Lower lobe of right lung (tissue), 2 donors: ENCODE data around the gene FAXC. TPM values are rescaled to one million over a fixed set of nuclear protein-coding genes. Genes with fewer than 3 reads are reported as not detected.

Experiments used
- ATAC-seq, 2 donors: fragments of 200-7000 bp; cut with Tn5 transposase; one replicate each; pipeline ENCODE4 v1.9.1; 2020 to 2022; ENCODE audit warnings: mild to moderate bottlenecking in 2 of 2, moderate library complexity in 2 of 2
- DNase-seq: peaks from one replicate; pipeline ENCODE4 v3.0.0-alpha.2; 2020
- H3K27ac ChIP-seq: fragments of 200-600 bp; one replicate; pipeline ENCODE4 v1.8.0; 2022
- H3K27me3 ChIP-seq: fragments of 200-600 bp; one replicate; pipeline ENCODE4 v1.8.0; 2022; ENCODE audit warnings: low read depth
- H3K36me3 ChIP-seq: fragments of 200-600 bp; one replicate; pipeline ENCODE4 v1.8.0; 2022; ENCODE audit warnings: mild to moderate bottlenecking
- H3K4me1 ChIP-seq: fragments of 200-600 bp; one replicate; pipeline ENCODE4 v1.8.0; 2022
- H3K4me3 ChIP-seq: fragments of 200-600 bp; one replicate; pipeline ENCODE4 v1.8.0; 2022; ENCODE audit warnings: mild to moderate bottlenecking
- H3K9me3 ChIP-seq: fragments of 200-600 bp; one replicate; pipeline ENCODE4 v1.8.0; 2022
- CTCF ChIP-seq: fragments of 200-600 bp; IDR thresholded peaks from one replicate; pipeline ENCODE4 v1.8.0; 2022; ENCODE audit warnings: antibody characterized with exemption, mild to moderate bottlenecking
- intact Hi-C: fragments of 100-400 bp; cut with DNase I; formaldehyde crosslinking; loops from one replicate; pipeline ENCODE4 v1.11.0; 2022
- total RNA-seq: library from RNA; stranded (reverse); fragmentation: NEBNext Ultra II Directional; extraction: Animal tissue kit (Norgen Biotek cat#: 25700); gene quantifications from one replicate; pipeline ENCODE4 v1.2.1, GENCODE V29; 2021
- donor health status: DM: no; HTN: yes; CAD: no; lungs with severe emphysema.

The FAXC gene
- total RNA-seq, 1 donor from 2014 or later, result 4.3 TPM

GRCh38 chr6:99359800-99360199 is 10.3 kb upstream of the FAXC start:
- H3K9me3 ChIP-seq, result no peaks in the 10 kb centered on the region
- no peaks in the 10 kb centered on the region for H3K4me1 ChIP-seq
- no peak for TF ChIP-seq CTCF
- intact Hi-C loops, result no loop called here
- no peaks in the 10 kb centered on the region for H3K27me3 ChIP-seq
- DNase-seq, result no peak
- no peak overlapping the region for H3K4me3 ChIP-seq
- no peak overlapping the region for H3K27ac ChIP-seq
- ATAC-seq, result no peak
- H3K36me3 ChIP-seq, result no peaks in the 10 kb centered on the region

DNA sequence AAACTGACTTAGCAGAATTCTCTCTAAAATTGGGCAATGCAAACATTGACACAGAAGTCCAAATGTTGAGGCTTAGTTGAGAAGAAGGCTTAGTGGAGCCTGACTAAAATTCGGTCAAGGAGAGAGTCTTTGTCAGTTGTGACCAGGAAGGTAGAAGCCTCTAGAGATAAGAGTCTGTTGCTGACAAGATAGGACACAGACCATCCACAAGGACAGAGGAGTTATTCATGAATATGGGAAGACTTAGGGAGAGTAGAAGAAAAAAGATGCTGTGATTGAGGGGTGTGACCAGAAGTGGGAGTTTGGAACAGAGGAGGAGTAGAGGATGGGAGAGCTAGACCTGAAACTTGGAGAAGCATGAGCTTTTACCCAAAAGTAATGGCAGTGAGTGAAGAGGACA is 7.2 kb upstream of the FAXC start:
- no peaks in the 10 kb centered on the region for H3K36me3 ChIP-seq
- intact Hi-C loops, result no loop called here
- no peak overlapping the region for H3K27ac ChIP-seq
- no peak for TF ChIP-seq CTCF
- no peak overlapping the region for H3K4me3 ChIP-seq
- no peak for DNase-seq
- no peak for ATAC-seq
- no peaks in the 10 kb centered on the region for H3K9me3 ChIP-seq
- peaks cover 7% of the 10 kb centered on the region for H3K27me3 ChIP-seq
- no peaks in the 10 kb centered on the region for H3K4me1 ChIP-seq

- H3K4me3 ChIP-seq, result no peak overlapping the region
- ATAC-seq, result no peak
- intact Hi-C loops, result no loop called here
- no peak for TF ChIP-seq CTCF
- no peaks in the 10 kb centered on the region for H3K36me3 ChIP-seq
- DNase-seq, result no peak
- H3K4me1 ChIP-seq, result no peaks in the 10 kb centered on the region
- H3K27ac ChIP-seq, result no peak overlapping the region
- peaks cover 24% of the 10 kb centered on the region for H3K27me3 ChIP-seq
- no peaks in the 10 kb centered on the region for H3K9me3 ChIP-seq
These were observed 5.5 kb upstream of the FAXC start for GRCh38 chr6:99354983-99355382.

GRCh38 chr6:99353126-99353525 is 3.7 kb upstream of the FAXC start:
- H3K27me3 ChIP-seq, result peaks cover 39% of the 10 kb centered on the region

DNA sequence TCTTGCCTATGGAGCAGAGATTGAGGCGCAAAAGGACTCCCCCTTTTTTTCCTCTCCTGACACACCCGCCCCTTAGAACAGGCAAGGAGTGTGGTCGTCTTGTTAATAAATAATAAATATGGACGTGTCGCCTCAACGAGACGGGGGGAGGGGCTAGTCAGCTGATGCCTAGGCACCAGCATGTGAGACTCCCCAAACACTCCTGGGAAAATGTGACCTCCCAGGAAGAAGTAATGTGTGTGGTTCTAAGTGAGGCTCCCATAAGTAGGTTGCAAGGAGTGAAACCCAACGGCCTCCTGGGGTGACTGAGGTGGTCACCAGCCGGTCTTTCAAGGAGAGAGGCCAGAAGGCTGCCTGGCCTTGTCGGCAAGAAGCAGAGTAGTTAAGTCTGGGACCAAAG is 1.1 kb upstream of the FAXC start:
- peaks cover 42% of the 10 kb centered on the region for H3K27me3 ChIP-seq
- no peak for DNase-seq
- intact Hi-C loops, result no loop called here
- no peak for TF ChIP-seq CTCF
- no peak overlapping the region for H3K27ac ChIP-seq
- H3K9me3 ChIP-seq, result no peaks in the 10 kb centered on the region
- no peaks in the 10 kb centered on the region for H3K36me3 ChIP-seq
- peaks cover 4% of the 10 kb centered on the region for H3K4me1 ChIP-seq
- peak; percentile 1 to 38 for ATAC-seq
- peak overlapping the region; percentile 62 for H3K4me3 ChIP-seq

More at GRCh38 chr6:99353126-99353525, 3.7 kb upstream of the FAXC start:
- intact Hi-C loops, result no loop called here
- no peak for TF ChIP-seq CTCF
- Histone ChIP-seq H3K4me1 (peaks cover 4% of the 10 kb centered on the region), H3K36me3 (no peaks in the 10 kb centered on the region), H3K9me3 (no peaks in the 10 kb centered on the region), H3K4me3 (no peak overlapping the region), H3K27ac (no peak overlapping the region)
- ATAC-seq (no peak), DNase-seq (no peak)
